Nephron (organoid): ENCODE data around the gene TSPYL1.

Experiments used
- H3K27ac Mint-ChIP-seq, 3 experiments: 2 replicates each; pipeline ENCODE4 v1.8.0; 2020; ENCODE audit warnings: mixed read lengths in 3 of 3, mild to moderate bottlenecking in 2 of 3, moderate library complexity in 1 of 3
- H3K27me3 Mint-ChIP-seq: 2 replicates; pipeline ENCODE4 v1.8.0; 2021; ENCODE audit warnings: low read depth, mild to moderate bottlenecking, moderate library complexity, mixed read lengths
- H3K36me3 Mint-ChIP-seq: 2 replicates; pipeline ENCODE4 v1.8.0; 2020; ENCODE audit warnings: low read depth, mixed read lengths
- H3K4me1 Mint-ChIP-seq: 2 replicates; pipeline ENCODE4 v1.8.0; 2020; ENCODE audit warnings: mixed read lengths
- H3K4me3 Mint-ChIP-seq, 3 experiments: 2 replicates each; pipeline ENCODE4 v1.8.0; 2020; ENCODE audit warnings: mild to moderate bottlenecking in 3 of 3, mixed read lengths in 3 of 3, moderate library complexity in 2 of 3
- H3K9me3 Mint-ChIP-seq: 2 replicates; pipeline ENCODE4 v1.8.0; 2020; ENCODE audit warnings: mixed read lengths
- TF ChIP-seq, protein P1 (sequence below), 3 experiments: fragments of 200-600 bp; sonication (generic); IDR thresholded peaks; one replicate each; pipeline ENCODE4 v1.5.0; 2021; ENCODE audit warnings: antibody characterized with exemption in 3 of 3; ENCODE audit not compliant: unreplicated experiment in 3 of 3

Gene TSPYL1

DNA sequence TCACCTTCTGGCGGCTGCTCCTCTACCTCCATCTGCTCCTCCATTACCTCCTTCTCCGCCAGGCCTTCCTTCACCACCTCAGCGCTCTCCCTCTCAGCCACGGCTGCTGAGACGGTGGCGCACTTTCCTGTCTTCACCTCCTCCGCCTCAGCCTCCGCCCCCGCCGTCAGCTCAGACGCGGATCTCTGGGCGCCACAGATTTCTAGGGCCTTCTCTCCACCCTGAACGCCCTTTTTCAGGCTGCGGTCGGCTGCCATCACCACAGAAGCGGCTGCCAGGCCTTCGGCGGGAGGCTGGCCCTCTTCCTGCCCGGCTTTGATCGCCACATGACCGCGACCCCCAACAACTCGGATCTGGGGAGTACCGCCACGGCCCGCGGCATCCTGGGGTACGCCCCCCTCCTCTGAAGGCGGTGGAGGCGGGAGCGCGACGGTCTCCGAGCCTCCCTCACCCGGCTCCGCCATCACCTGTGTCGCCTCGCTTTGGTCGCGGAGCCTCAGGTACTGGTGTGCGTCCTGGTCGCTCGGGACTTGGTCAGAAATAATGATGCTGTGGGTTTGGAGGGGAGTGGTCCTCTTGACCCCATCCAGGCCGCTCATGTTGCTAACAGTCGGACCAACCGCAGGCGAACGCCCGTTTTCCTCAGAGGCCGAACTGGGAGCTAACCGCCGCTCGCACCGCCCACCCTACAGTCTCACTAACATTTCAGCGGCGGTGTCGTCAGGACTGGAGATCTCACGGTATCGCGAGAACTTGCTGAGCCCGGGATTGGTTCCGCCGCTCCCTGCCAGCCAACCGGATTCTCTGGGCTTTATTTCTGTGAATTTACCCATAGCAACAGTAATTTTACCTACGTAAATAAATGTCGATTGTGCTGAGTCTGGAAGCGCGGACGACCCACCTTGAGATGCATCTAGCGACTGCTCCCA is at the start of gene TSPYL1:
TSS of gene TSPYL1 (minus strand) at position 699 of the 929 bp plus-strand sequence. CDS start at position 599, 100 bp downstream.
- Mint-ChIP-seq H3K36me3 (peaks cover 38% of the 10 kb centered on the region), H3K9me3 (no peaks in the 10 kb centered on the region), H3K4me1 (peaks cover 60% of the 10 kb centered on the region), H3K27me3 (no peaks in the 10 kb centered on the region), H3K4me3 (peak within 1 kb of the TSS; percentile 96 to 100 (median 100)), H3K27ac (peak within 1 kb of the TSS; percentile 99 to 100 (median 100))
- TF ChIP-seq, protein P1, sequence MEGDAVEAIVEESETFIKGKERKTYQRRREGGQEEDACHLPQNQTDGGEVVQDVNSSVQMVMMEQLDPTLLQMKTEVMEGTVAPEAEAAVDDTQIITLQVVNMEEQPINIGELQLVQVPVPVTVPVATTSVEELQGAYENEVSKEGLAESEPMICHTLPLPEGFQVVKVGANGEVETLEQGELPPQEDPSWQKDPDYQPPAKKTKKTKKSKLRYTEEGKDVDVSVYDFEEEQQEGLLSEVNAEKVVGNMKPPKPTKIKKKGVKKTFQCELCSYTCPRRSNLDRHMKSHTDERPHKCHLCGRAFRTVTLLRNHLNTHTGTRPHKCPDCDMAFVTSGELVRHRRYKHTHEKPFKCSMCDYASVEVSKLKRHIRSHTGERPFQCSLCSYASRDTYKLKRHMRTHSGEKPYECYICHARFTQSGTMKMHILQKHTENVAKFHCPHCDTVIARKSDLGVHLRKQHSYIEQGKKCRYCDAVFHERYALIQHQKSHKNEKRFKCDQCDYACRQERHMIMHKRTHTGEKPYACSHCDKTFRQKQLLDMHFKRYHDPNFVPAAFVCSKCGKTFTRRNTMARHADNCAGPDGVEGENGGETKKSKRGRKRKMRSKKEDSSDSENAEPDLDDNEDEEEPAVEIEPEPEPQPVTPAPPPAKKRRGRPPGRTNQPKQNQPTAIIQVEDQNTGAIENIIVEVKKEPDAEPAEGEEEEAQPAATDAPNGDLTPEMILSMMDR (IDR thresholded peaks at IDR 0.05; ENCODE audit: unreplicated experiment in 3 of 3) = no peak

DNA sequence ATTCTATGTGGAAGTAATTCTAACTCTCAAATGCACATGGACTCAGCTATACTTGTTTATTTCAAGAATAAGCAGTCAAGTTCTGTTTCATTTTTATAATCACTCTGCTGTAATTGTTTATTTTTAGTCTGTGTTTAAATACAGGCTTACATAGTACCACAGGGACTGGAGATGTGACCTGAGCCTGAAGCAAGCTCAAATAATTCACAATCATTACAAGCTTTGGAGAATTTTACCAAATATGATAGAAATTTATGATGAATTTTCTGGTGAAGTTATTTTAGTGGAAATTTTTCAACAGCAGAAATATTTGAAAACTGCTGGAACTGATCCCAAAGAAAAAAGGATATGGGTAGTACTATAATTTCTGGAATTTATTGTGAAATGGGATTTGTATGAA is 49.4 kb upstream of the TSPYL1 start:
- Mint-ChIP-seq H3K36me3 (peaks cover 9% of the 10 kb centered on the region), H3K9me3 (no peaks in the 10 kb centered on the region), H3K4me3 (no peak overlapping the region), H3K27me3 (no peaks in the 10 kb centered on the region), H3K27ac (no peak overlapping the region), H3K4me1 (peaks cover 23% of the 10 kb centered on the region)
- TF ChIP-seq, protein P1 (IDR thresholded peaks at IDR 0.05; ENCODE audit: unreplicated experiment in 3 of 3) = no peak

DNA sequence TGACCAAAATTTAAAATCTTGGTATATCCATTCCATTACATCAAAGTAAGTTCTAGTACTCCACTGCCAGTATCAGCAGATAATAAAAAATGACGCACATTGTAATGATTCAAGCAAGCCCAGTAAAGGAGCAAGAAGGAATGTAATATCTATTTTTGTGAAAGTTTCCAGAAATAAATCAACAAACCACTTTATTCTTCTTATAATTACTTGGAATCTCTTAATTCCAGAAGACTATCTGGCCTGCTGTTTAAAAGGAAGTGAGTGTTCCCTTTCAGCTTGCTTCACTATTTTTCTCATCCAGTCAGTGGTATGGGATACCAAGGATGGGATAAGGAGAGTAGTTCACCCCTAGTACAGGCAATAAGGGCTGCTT is 48.8 kb upstream of the TSPYL1 start:
- H3K27ac Mint-ChIP-seq = no peak overlapping the region
- TF ChIP-seq, protein P1 (IDR thresholded peaks at IDR 0.05; ENCODE audit: unreplicated experiment in 3 of 3) = no peak
- H3K27me3 Mint-ChIP-seq = no peaks in the 10 kb centered on the region
- H3K4me3 Mint-ChIP-seq = no peak overlapping the region
- H3K4me1 Mint-ChIP-seq = peaks cover 23% of the 10 kb centered on the region
- no peaks in the 10 kb centered on the region for H3K9me3 Mint-ChIP-seq
- H3K36me3 Mint-ChIP-seq = peaks cover 5% of the 10 kb centered on the region

DNA sequence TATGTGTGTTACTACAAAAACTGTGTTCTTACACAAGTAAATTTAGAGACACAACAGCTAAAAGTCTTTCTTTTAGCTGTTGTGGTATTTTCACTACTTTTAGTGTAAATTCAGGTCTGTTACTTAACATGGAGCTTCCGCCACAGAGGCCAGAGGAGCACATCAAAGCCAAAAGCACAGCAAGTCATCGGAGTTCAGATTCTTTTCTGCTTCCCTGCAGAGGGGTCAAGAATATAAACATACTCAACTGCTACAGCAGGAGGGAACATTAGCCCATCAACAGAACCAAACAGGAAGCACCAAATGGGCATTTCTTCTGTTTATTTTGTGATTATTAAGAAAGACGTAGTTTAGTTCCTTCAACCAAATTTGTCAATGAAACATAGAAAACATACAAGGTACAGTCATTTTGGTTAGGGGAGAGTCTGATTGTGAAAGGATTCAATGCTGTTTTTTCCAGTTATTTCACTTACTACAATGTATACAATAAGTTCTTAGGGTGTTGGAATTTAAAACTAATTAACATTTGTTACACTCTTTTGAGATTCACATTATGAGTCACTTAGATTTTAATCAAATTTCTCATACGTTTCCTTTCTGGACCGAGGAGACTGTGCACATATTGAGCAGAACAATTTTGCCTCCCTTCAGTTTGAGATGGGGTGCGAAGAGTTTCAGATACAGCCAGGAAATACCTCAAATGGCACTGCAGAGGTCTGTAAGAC is 48.2 kb upstream of the TSPYL1 start:
- Mint-ChIP-seq H3K27ac (peak overlapping the region; percentile 40 to 46 (median 41)), H3K4me3 (no peak overlapping the region), H3K36me3 (peaks cover 5% of the 10 kb centered on the region), H3K9me3 (no peaks in the 10 kb centered on the region), H3K4me1 (peaks cover 23% of the 10 kb centered on the region), H3K27me3 (no peaks in the 10 kb centered on the region)
- TF ChIP-seq, protein P1 (IDR thresholded peaks at IDR 0.05; ENCODE audit: unreplicated experiment in 3 of 3) = no peak

DNA sequence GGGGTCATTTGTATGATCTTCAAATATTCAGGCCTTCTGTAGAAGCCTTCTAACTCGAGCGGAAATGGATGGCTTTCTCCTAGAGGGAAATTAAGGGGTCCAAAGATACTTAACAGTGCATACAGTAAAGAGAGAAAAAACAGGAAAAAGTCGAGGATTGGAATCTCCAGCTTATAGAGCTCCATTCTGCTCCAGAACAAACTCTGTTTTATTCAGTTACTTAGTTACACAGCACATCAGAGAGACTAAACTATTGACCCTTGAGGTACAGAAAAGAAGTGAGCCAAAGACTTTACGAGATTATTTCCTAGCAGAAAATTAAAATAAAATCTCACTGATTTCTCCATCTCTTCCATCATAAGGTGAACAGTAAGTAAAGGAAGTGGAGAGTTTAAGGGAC is 47.3 kb upstream of the TSPYL1 start:
- no peaks in the 10 kb centered on the region for H3K27me3 Mint-ChIP-seq

More for the DNA sequence above, 47.3 kb upstream of the TSPYL1 start:
- Mint-ChIP-seq H3K27ac (peak overlapping the region; percentile 41 to 47 (median 46)), H3K4me1 (peaks cover 23% of the 10 kb centered on the region), H3K36me3 (peaks cover 5% of the 10 kb centered on the region), H3K9me3 (no peaks in the 10 kb centered on the region), H3K4me3 (no peak overlapping the region)
- TF ChIP-seq, protein P1 (IDR thresholded peaks at IDR 0.05; ENCODE audit: unreplicated experiment in 3 of 3) = no peak
